Esophagus squamous epithelium (tissue), 4 donors: ENCODE data around the gene GAB3.

Experiments used
- POLR2A ChIP-seq, 4 donors: fragments of 450-650 bp; IDR thresholded peaks; one replicate each; pipeline ENCODE4 v1.6.1; 2017; ENCODE audit warnings: antibody characterized with exemption in 4 of 4, mild to moderate bottlenecking in 4 of 4, moderate library complexity in 3 of 4
- TF ChIP-seq, protein P1 (sequence below), 6 experiments: fragments of 450-650 bp in 4 of 6; fragments of 200-600 bp in 2 of 6; sonication (generic) in 2 of 6; IDR thresholded peaks; one replicate each; pipeline ENCODE4 v1.5.1; 2016 to 2019; ENCODE audit warnings: antibody characterized with exemption in 6 of 6, mild to moderate bottlenecking in 4 of 6, moderate library complexity in 4 of 6

DNA sequence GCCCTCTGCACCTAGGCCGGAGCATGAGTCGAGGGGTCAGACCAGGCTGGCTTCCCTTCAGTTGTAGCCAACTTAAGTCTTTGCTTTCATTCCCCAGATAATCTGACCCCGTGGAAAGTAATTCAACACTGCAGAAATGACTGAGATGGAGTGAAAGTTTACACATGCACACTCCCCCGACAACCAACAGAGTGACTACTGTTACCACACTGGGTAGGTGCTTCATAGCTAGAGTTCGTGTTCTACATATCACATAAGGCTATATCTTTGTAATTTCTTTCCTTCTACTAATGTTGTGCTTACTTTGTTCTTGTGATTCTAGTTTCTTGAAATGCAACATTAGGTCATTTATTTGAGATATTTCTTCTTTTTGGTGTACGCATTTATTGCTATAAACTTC is 90.3 kb downstream of the GAB3 start:
- TF ChIP-seq, protein P1, sequence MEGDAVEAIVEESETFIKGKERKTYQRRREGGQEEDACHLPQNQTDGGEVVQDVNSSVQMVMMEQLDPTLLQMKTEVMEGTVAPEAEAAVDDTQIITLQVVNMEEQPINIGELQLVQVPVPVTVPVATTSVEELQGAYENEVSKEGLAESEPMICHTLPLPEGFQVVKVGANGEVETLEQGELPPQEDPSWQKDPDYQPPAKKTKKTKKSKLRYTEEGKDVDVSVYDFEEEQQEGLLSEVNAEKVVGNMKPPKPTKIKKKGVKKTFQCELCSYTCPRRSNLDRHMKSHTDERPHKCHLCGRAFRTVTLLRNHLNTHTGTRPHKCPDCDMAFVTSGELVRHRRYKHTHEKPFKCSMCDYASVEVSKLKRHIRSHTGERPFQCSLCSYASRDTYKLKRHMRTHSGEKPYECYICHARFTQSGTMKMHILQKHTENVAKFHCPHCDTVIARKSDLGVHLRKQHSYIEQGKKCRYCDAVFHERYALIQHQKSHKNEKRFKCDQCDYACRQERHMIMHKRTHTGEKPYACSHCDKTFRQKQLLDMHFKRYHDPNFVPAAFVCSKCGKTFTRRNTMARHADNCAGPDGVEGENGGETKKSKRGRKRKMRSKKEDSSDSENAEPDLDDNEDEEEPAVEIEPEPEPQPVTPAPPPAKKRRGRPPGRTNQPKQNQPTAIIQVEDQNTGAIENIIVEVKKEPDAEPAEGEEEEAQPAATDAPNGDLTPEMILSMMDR (IDR thresholded peaks at IDR 0.05) = no peak
- TF ChIP-seq POLR2A (IDR thresholded peaks at IDR 0.05) = no peak
